Activated T-cell treated with anti-CD3 and anti-CD28 coated beads, Interleukin-2, amount 50 U/mL, for 4 hours (primary cell): Measurements from ENCODE around the gene AFAP1L2. TPM values are rescaled to one million over a fixed set of nuclear protein-coding genes. Genes with fewer than 3 reads are reported as not detected.

ENCODE experiments used
- ATAC-seq, 2 donors: fragments of 200-7000 bp; cut with Tn5 transposase; one replicate each; pipeline ENCODE4 v1.10.0; 2021
- DNase-seq: peaks from one replicate; pipeline ENCODE4 v3.0.0-alpha.2; 2020
- H3K27me3 Mint-ChIP-seq: one replicate; pipeline ENCODE4 v1.8.0; 2021; ENCODE audit warnings: low read depth, mixed read lengths
- H3K36me3 Mint-ChIP-seq: one replicate; pipeline ENCODE4 v1.8.0; 2022; ENCODE audit warnings: mixed read lengths; ENCODE audit not compliant: insufficient read depth
- H3K4me1 Mint-ChIP-seq: one replicate; pipeline ENCODE4 v1.8.0; 2021; ENCODE audit warnings: low read depth, mixed read lengths
- H3K4me3 Mint-ChIP-seq: one replicate; pipeline ENCODE4 v1.8.0; 2021; ENCODE audit warnings: mild to moderate bottlenecking, moderate library complexity, mixed read lengths
- H3K9me3 Mint-ChIP-seq: one replicate; pipeline ENCODE4 v1.8.0; 2021; ENCODE audit warnings: mixed read lengths
- total RNA-seq, 3 donors: library from RNA; stranded (reverse); gene quantifications; one replicate each; pipeline ENCODE4 v1.2.1, GENCODE V29; 2021

Gene AFAP1L2
- total RNA-seq, 3 donors from 2014 or later = 0.20 to 0.45 (median 0.33) TPM

GRCh38 chr10:114370966-114371365 lies 33.3 kb downstream of the AFAP1L2 start:
- Mint-ChIP-seq H3K9me3 (no peaks in the 10 kb centered on the region), H3K27me3 (peaks cover 10% of the 10 kb centered on the region), H3K4me1 (no peaks in the 10 kb centered on the region), H3K4me3 (no peak overlapping the region), H3K36me3 (no peaks in the 10 kb centered on the region)
- ATAC-seq (no peak), DNase-seq (no peak)

DNA sequence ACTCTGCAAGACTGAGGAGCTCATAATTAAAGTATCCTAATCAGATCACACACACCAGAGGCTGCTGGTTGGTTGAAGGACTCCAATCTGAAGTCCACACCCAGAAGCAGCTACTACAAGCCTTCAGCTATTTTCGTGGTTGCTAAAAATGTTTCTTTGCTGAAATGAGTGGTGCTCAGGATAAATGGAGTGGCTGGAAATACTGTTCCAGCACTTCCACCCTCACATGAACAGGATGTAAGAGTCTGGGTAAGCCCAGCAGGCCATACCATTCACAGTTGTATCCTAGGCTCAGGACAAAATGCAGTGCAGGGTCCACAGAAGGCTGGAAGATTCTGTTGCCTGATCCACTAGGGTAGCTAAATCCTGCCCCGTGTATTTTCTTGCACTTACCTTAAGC lies 34.1 kb downstream of the AFAP1L2 start:
- Mint-ChIP-seq H3K4me1 (no peaks in the 10 kb centered on the region), H3K4me3 (no peak overlapping the region), H3K27me3 (peaks cover 10% of the 10 kb centered on the region), H3K9me3 (no peaks in the 10 kb centered on the region), H3K36me3 (no peaks in the 10 kb centered on the region)
- DNase-seq (no peak), ATAC-seq (no peak)

- no peaks in the 10 kb centered on the region for H3K36me3 Mint-ChIP-seq
- peaks cover 4% of the 10 kb centered on the region for H3K27me3 Mint-ChIP-seq
- ATAC-seq (no peak), DNase-seq (no peak)
- no peaks in the 10 kb centered on the region for H3K4me1 Mint-ChIP-seq
- H3K9me3 Mint-ChIP-seq = no peaks in the 10 kb centered on the region
- H3K4me3 Mint-ChIP-seq = no peak overlapping the region
Measured at GRCh38 chr10:114368057-114368391, 36.3 kb downstream of the AFAP1L2 start.

- Mint-ChIP-seq H3K4me3 (no peak overlapping the region), H3K36me3 (no peaks in the 10 kb centered on the region), H3K27me3 (peaks cover 4% of the 10 kb centered on the region), H3K9me3 (no peaks in the 10 kb centered on the region), H3K4me1 (no peaks in the 10 kb centered on the region)
- ATAC-seq = no peak
- no peak for DNase-seq
Measured at GRCh38 chr10:114367351-114368056, 36.8 kb downstream of the AFAP1L2 start.

DNA sequence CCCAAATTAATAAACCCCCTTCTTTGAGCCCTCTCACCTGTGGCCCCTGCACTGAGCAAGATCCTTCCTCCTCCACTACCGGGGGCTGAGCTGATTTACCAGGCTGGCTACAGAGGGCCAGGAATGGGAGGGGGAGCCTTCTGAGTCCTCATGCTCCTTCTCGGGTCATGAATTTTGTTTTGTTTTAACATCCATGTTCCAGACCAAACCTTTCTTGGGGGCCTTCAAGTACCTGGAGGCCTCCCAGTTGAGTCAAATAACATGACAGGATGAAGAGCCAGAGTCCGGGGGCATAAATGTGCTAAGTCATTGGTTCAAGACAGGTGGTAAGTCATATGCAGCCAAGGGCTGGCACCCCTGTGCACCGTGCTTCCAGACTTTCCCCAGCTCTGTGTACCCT lies 39.6 kb downstream of the AFAP1L2 start:
- Mint-ChIP-seq H3K4me1 (no peaks in the 10 kb centered on the region), H3K9me3 (no peaks in the 10 kb centered on the region), H3K4me3 (no peak overlapping the region), H3K36me3 (no peaks in the 10 kb centered on the region), H3K27me3 (peaks cover 9% of the 10 kb centered on the region)
- no peak for ATAC-seq
- no peak for DNase-seq

DNA sequence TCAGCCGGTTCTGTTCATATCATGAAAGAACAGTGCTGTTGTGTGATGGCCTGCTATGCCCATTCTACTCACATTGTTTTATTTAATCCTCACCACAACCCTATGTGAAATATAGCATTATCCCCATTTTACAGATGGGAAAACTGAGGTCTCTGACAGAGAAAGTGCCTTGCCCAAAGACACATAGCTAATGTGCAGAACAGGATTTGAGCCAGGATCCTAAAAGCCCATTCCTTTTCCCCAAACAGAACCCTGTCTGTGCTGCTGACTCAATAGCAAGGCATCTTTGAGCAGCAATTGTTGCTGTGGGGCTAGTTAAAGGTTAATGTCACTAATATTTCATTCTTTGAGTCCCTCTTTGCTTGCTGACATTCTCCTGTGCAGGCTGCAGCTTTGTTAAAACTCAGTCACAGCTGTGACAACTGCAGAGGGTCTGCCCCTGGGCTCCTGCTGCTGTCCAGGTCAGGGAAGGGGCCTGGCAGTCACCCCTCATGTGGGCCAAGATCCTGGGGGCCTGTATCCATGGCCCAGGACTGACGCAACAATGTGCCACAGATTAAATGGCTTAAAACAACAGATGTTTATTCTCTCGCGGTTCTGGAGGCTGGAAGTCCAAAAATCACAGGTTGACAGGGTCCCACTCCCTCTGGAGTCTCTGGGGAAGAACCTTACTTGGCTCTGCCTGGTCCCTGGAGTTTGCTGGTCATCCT lies 40.4 kb downstream of the AFAP1L2 start:
- Mint-ChIP-seq H3K4me1 (no peaks in the 10 kb centered on the region), H3K36me3 (no peaks in the 10 kb centered on the region), H3K27me3 (peaks cover 12% of the 10 kb centered on the region), H3K9me3 (no peaks in the 10 kb centered on the region), H3K4me3 (no peak overlapping the region)
- no peak for DNase-seq
- ATAC-seq = no peak

DNA sequence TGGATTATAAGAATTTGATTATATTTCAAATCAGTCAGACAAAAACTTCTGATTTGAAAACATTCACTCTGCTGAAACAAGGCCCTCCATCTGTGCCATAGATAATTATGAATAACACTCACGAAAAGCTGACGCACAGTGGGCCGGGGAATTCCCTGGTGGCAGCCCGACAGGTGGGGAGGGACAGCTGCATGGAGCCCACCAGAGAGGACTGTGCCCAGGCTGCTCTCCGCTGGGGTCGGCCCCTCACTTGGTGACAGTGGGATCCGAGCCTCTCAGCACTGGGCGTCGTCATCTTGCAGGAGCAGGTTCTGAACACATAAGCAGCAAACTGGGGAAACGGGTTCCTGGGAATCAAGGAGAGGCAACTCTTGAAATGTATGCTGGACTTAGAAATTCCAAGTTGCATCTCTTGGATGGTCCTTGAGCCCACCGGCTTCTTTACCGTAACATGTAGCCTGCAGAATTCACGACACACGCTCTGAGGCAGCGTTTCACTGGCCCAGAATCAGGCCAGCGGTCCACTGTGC lies 41.4 kb downstream of the AFAP1L2 start:
- Mint-ChIP-seq H3K4me1 (no peaks in the 10 kb centered on the region), H3K4me3 (no peak overlapping the region), H3K9me3 (no peaks in the 10 kb centered on the region), H3K36me3 (no peaks in the 10 kb centered on the region), H3K27me3 (peaks cover 12% of the 10 kb centered on the region)
- ATAC-seq (no peak), DNase-seq (no peak)

- Mint-ChIP-seq H3K27me3 (peaks cover 12% of the 10 kb centered on the region), H3K9me3 (no peaks in the 10 kb centered on the region), H3K36me3 (no peaks in the 10 kb centered on the region)
Measured at GRCh38 chr10:114359953-114360345, 44.4 kb downstream of the AFAP1L2 start.

DNA sequence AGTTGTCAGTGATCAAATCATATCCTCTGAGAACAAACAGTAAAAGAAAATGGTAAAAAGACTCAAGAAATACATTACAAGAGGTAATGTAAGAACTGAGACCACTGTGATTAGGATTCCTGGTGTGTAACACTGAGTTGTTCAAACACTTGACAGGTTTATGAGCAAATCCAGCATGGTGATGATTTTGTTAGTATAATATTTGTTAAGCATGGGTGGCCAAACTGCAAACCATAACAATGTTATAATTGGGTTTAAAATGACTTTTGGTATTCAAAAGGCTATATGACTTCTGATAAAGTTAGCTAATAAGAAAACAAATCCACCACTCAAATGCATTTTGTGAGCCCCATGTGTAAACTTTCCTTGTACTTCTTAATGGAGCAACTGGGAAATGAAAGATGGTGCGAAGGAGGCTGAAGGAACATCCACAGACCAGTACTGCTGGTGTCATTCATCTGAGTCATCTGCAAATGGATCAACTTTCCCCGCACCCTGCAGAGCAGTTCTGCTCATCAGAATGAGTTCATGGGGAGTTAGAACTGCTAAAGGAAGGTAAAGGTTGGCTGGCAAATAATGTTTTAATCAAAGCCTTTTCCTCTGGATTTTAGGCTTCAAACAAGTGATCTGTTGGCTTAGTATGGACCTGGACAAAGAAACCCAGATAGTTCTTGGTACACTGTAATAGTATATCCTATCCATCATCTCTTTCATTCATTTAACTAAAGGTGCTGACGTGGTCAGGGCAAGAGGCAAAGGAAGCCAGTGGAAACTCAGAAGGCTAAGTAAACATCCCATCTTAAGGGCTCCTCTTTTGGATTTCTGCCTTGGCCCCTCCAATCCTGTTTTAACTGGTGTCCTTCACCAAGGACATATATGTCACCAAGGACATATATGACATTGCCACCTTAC lies 45.0 kb downstream of the AFAP1L2 start:
- no peak for DNase-seq
- ATAC-seq = no peak
- Mint-ChIP-seq H3K4me3 (no peak overlapping the region), H3K36me3 (no peaks in the 10 kb centered on the region), H3K4me1 (no peaks in the 10 kb centered on the region), H3K27me3 (peaks cover 12% of the 10 kb centered on the region), H3K9me3 (no peaks in the 10 kb centered on the region)

More at GRCh38 chr10:114359953-114360345, 44.4 kb downstream of the AFAP1L2 start:
- H3K4me1 Mint-ChIP-seq = no peaks in the 10 kb centered on the region
- ATAC-seq = no peak
- DNase-seq = no peak
- no peak overlapping the region for H3K4me3 Mint-ChIP-seq

- Mint-ChIP-seq H3K4me1 (no peaks in the 10 kb centered on the region), H3K4me3 (no peak overlapping the region), H3K9me3 (no peaks in the 10 kb centered on the region), H3K27me3 (peaks cover 16% of the 10 kb centered on the region), H3K36me3 (no peaks in the 10 kb centered on the region)
- DNase-seq = no peak
- ATAC-seq = no peak
Measured at GRCh38 chr10:114357515-114357996, 46.7 kb downstream of the AFAP1L2 start.

GRCh38 chr10:114356751-114357514 lies 47.4 kb downstream of the AFAP1L2 start:
- Mint-ChIP-seq H3K4me3 (no peak overlapping the region), H3K9me3 (no peaks in the 10 kb centered on the region), H3K4me1 (no peaks in the 10 kb centered on the region), H3K27me3 (peaks cover 16% of the 10 kb centered on the region), H3K36me3 (no peaks in the 10 kb centered on the region)
- ATAC-seq (no peak), DNase-seq (no peak)

- ATAC-seq = no peak
Measured at GRCh38 chr10:114356126-114356525, 48.2 kb downstream of the AFAP1L2 start.

GRCh38 chr10:114353383-114353782 lies 50.9 kb downstream of the AFAP1L2 start:
- ATAC-seq (no peak), DNase-seq (no peak)
- H3K4me1 Mint-ChIP-seq = no peaks in the 10 kb centered on the region
- no peaks in the 10 kb centered on the region for H3K36me3 Mint-ChIP-seq
- H3K27me3 Mint-ChIP-seq = peaks cover 9% of the 10 kb centered on the region
- H3K9me3 Mint-ChIP-seq = no peaks in the 10 kb centered on the region
- no peak overlapping the region for H3K4me3 Mint-ChIP-seq

More at GRCh38 chr10:114356126-114356525, 48.2 kb downstream of the AFAP1L2 start:
- Mint-ChIP-seq H3K4me3 (no peak overlapping the region), H3K27me3 (peaks cover 16% of the 10 kb centered on the region), H3K9me3 (no peaks in the 10 kb centered on the region), H3K36me3 (no peaks in the 10 kb centered on the region), H3K4me1 (no peaks in the 10 kb centered on the region)
- no peak for DNase-seq
